ENCODE measurements around the gene TRIP13.
"Not testable (repeated sequence)": the region's sequence is repeated elsewhere in the genome, so short reads cannot be mapped to it uniquely, and the experiment has no call there.

Gene TRIP13

GRCh38 chr5:918717-919116, 26.0 kb downstream of the TRIP13 start:
- DNase-seq (ENCODE audit: low read depth in 3 of 3): not testable (repeated sequence)

GRCh38 chr5:919356-920000, 26.8 kb downstream of the TRIP13 start:
- DNase-seq (ENCODE audit: low read depth in 3 of 3): no peak

- no peak for DNase-seq (ENCODE audit: low read depth in 3 of 3)
Observed at GRCh38 chr5:920321-920720, 27.6 kb downstream of the TRIP13 start.

- DNase-seq (ENCODE audit: low read depth in 3 of 3): no peak
Observed at GRCh38 chr5:921456-922435, 29.1 kb downstream of the TRIP13 start.

- no peak for DNase-seq (ENCODE audit: low read depth in 3 of 3)
Observed at GRCh38 chr5:922436-923280, 30.0 kb downstream of the TRIP13 start.

GRCh38 chr5:923281-923873, 30.7 kb downstream of the TRIP13 start:
- peak; percentile 43 to 70 (median 46) for DNase-seq (ENCODE audit: low read depth in 3 of 3)

- peak in 1 of 3 donors; percentile 25 for DNase-seq (ENCODE audit: low read depth in 3 of 3)
Observed at GRCh38 chr5:926417-927171, 33.9 kb downstream of the TRIP13 start.

- DNase-seq (ENCODE audit: low read depth in 3 of 3): no peak
Observed at GRCh38 chr5:927172-928015, 34.7 kb downstream of the TRIP13 start.

- not testable (repeated sequence) for DNase-seq (ENCODE audit: low read depth in 3 of 3)
Observed at GRCh38 chr5:929182-929581, 36.5 kb downstream of the TRIP13 start.

- DNase-seq (ENCODE audit: low read depth in 3 of 3): no peak
Observed at GRCh38 chr5:929596-929995, 36.9 kb downstream of the TRIP13 start.

- DNase-seq (ENCODE audit: low read depth in 3 of 3): no peak
Observed at GRCh38 chr5:930866-931265, 38.2 kb downstream of the TRIP13 start.

- no peak for DNase-seq (ENCODE audit: low read depth in 3 of 3)
Observed at GRCh38 chr5:931570-932145, 39.0 kb downstream of the TRIP13 start.

- DNase-seq (ENCODE audit: low read depth in 3 of 3): no peak
Observed at GRCh38 chr5:932151-932627, 39.5 kb downstream of the TRIP13 start.

GRCh38 chr5:932628-933250, 40.1 kb downstream of the TRIP13 start:
- no peak for DNase-seq (ENCODE audit: low read depth in 3 of 3)

- no peak for DNase-seq (ENCODE audit: low read depth in 3 of 3)
Observed at GRCh38 chr5:933251-933861, 40.7 kb downstream of the TRIP13 start.

- DNase-seq (ENCODE audit: low read depth in 3 of 3): not testable (repeated sequence)
Observed at GRCh38 chr5:933951-934350, 41.3 kb downstream of the TRIP13 start.

- not testable (repeated sequence) for DNase-seq (ENCODE audit: low read depth in 3 of 3)
Observed at GRCh38 chr5:934381-934967, 41.8 kb downstream of the TRIP13 start.

- no peak for DNase-seq (ENCODE audit: low read depth in 3 of 3)
Observed at GRCh38 chr5:935510-936084, 42.9 kb downstream of the TRIP13 start.
